HEK293 (cell line): ENCODE measurements around the gene SCN4A.

Experiments used
- EGR2 ChIP-seq: fragments of 450-650 bp; formaldehyde crosslinking; IDR thresholded peaks from 2 replicates; pipeline ENCODE4 v1.5.1; 2016; ENCODE audit warnings: low read depth, missing biosample characterization, missing genetic modification characterization
- GLIS2 ChIP-seq: fragments of 450-650 bp; formaldehyde crosslinking; IDR thresholded peaks from 2 replicates; pipeline ENCODE4 v1.5.1; 2016; ENCODE audit warnings: missing biosample characterization, missing genetic modification characterization
- KLF1 ChIP-seq: fragments of 450-650 bp; formaldehyde crosslinking; IDR thresholded peaks from 2 replicates; pipeline ENCODE4 v1.5.1; 2016; ENCODE audit warnings: missing biosample characterization, missing genetic modification characterization
- OSR2 ChIP-seq: fragments of 450-650 bp; formaldehyde crosslinking; IDR thresholded peaks from 2 replicates; pipeline ENCODE4 v1.5.1; 2016; ENCODE audit warnings: missing biosample characterization, missing genetic modification characterization
- REPIN1 ChIP-seq: fragments of 450-650 bp; formaldehyde crosslinking; IDR thresholded peaks from 2 replicates; pipeline ENCODE4 v1.5.1; 2017; ENCODE audit warnings: missing biosample characterization, missing genetic modification characterization, low read depth
- SCRT2 ChIP-seq: fragments of 450-650 bp; formaldehyde crosslinking; IDR thresholded peaks from 2 replicates; pipeline ENCODE4 v1.5.1; 2016; ENCODE audit warnings: missing biosample characterization, missing genetic modification characterization
- SETDB1 ChIP-seq: IDR thresholded peaks from one replicate; pipeline ENCODE4 v1.6.1; 2017; ENCODE audit warnings: mild to moderate bottlenecking, low read length, moderate library complexity, mixed read lengths; ENCODE audit not compliant: insufficient read length
- ZBTB8A ChIP-seq: fragments of 450-650 bp; formaldehyde crosslinking; IDR thresholded peaks from 2 replicates; pipeline ENCODE4 v1.5.1; 2016; ENCODE audit warnings: missing biosample characterization, missing genetic modification characterization
- ZEB2 ChIP-seq: fragments of 450-650 bp; formaldehyde crosslinking; IDR thresholded peaks from 2 replicates; pipeline ENCODE4 v1.5.1; 2016; ENCODE audit warnings: missing biosample characterization, missing genetic modification characterization
- ZFHX2 ChIP-seq: fragments of 450-650 bp; formaldehyde crosslinking; conservative IDR thresholded peaks from 2 replicates; pipeline ENCODE4 v1.5.1; 2016; ENCODE audit warnings: missing biosample characterization, missing genetic modification characterization
- ZFP3 ChIP-seq: fragments of 450-650 bp; formaldehyde crosslinking; IDR thresholded peaks from 2 replicates; pipeline ENCODE4 v1.5.1; 2016; ENCODE audit warnings: low read depth, missing biosample characterization, missing genetic modification characterization
- ZFP41 ChIP-seq: fragments of 450-650 bp; formaldehyde crosslinking; IDR thresholded peaks from 2 replicates; pipeline ENCODE4 v1.5.1; 2016; ENCODE audit warnings: missing biosample characterization, missing genetic modification characterization, borderline replicate concordance
- ZNF133 ChIP-seq: fragments of 450-650 bp; formaldehyde crosslinking; IDR thresholded peaks from 2 replicates; pipeline ENCODE4 v1.5.1; 2016; ENCODE audit warnings: missing biosample characterization, missing genetic modification characterization
- ZNF138 ChIP-seq: fragments of 450-650 bp; formaldehyde crosslinking; IDR thresholded peaks from 2 replicates; pipeline ENCODE4 v1.5.1; 2016; ENCODE audit warnings: missing biosample characterization, missing genetic modification characterization, borderline replicate concordance
- ZNF140 ChIP-seq: fragments of 450-650 bp; formaldehyde crosslinking; IDR thresholded peaks from 2 replicates; pipeline ENCODE4 v1.5.1; 2016; ENCODE audit warnings: missing biosample characterization, missing genetic modification characterization
- ZNF174 ChIP-seq: fragments of 450-650 bp; formaldehyde crosslinking; IDR thresholded peaks from 2 replicates; pipeline ENCODE4 v1.5.0; 2017; ENCODE audit warnings: missing biosample characterization, mild to moderate bottlenecking, missing genetic modification characterization
- ZNF2 ChIP-seq: fragments of 450-650 bp; formaldehyde crosslinking; IDR thresholded peaks from 2 replicates; pipeline ENCODE4 v1.5.1; 2016; ENCODE audit warnings: missing biosample characterization, missing genetic modification characterization
- ZNF404 ChIP-seq: fragments of 450-650 bp; formaldehyde crosslinking; IDR thresholded peaks from 2 replicates; pipeline ENCODE4 v1.5.1; 2017; ENCODE audit warnings: missing biosample characterization, missing genetic modification characterization
- ZNF544 ChIP-seq: fragments of 450-650 bp; formaldehyde crosslinking; IDR thresholded peaks from 2 replicates; pipeline ENCODE4 v1.5.0; 2017; ENCODE audit warnings: missing biosample characterization, missing genetic modification characterization
- ZNF549 ChIP-seq: fragments of 450-650 bp; IDR thresholded peaks from 2 replicates; pipeline ENCODE4 v1.5.1; 2018; ENCODE audit warnings: missing biosample characterization, missing genetic modification characterization, mild to moderate bottlenecking, inconsistent platforms, moderate library complexity
- ZNF561 ChIP-seq: fragments of 450-650 bp; IDR thresholded peaks from 2 replicates; pipeline ENCODE4 v1.5.1; 2018; ENCODE audit warnings: missing biosample characterization, missing genetic modification characterization, borderline replicate concordance
- ZNF610 ChIP-seq: fragments of 450-650 bp; formaldehyde crosslinking; IDR thresholded peaks from 2 replicates; pipeline ENCODE4 v1.5.1; 2016; ENCODE audit warnings: missing biosample characterization, missing genetic modification characterization, borderline replicate concordance
- ZNF624 ChIP-seq: fragments of 450-650 bp; formaldehyde crosslinking; IDR thresholded peaks from 2 replicates; pipeline ENCODE4 v1.5.1; 2017; ENCODE audit warnings: missing biosample characterization, missing genetic modification characterization
- ZNF658 ChIP-seq: fragments of 450-650 bp; formaldehyde crosslinking; IDR thresholded peaks from 2 replicates; pipeline ENCODE4; 2016; ENCODE audit warnings: missing biosample characterization, missing genetic modification characterization
- ZNF664 ChIP-seq: fragments of 450-650 bp; formaldehyde crosslinking; IDR thresholded peaks from 2 replicates; pipeline ENCODE4 v1.5.1; 2016; ENCODE audit warnings: missing biosample characterization, missing genetic modification characterization
- ZNF707 ChIP-seq: fragments of 450-650 bp; formaldehyde crosslinking; IDR thresholded peaks from 2 replicates; pipeline ENCODE4 v1.5.1; 2016; ENCODE audit warnings: missing biosample characterization, missing genetic modification characterization
- ZNF777 ChIP-seq: fragments of 450-650 bp; formaldehyde crosslinking; IDR thresholded peaks from 2 replicates; pipeline ENCODE4 v1.5.1; 2017; ENCODE audit warnings: missing biosample characterization, missing genetic modification characterization, borderline replicate concordance
- ZNF791 ChIP-seq: fragments of 450-650 bp; formaldehyde crosslinking; IDR thresholded peaks from 2 replicates; pipeline ENCODE4 v1.5.1; 2016; ENCODE audit warnings: missing biosample characterization, missing genetic modification characterization
- TF ChIP-seq, protein P1 (sequence below): fragments of 450-650 bp; formaldehyde crosslinking; IDR thresholded peaks from 2 replicates; pipeline ENCODE4 v1.5.1; 2016; ENCODE audit warnings: missing biosample characterization, missing genetic modification characterization
- TF ChIP-seq, protein P2 (sequence below): fragments of 450-650 bp; formaldehyde crosslinking; IDR thresholded peaks from 2 replicates; pipeline ENCODE4 v1.5.1; 2016; ENCODE audit warnings: missing biosample characterization, missing genetic modification characterization
- TF ChIP-seq, protein P3 (sequence below): fragments of 450-650 bp; formaldehyde crosslinking; IDR thresholded peaks from 2 replicates; pipeline ENCODE4 v1.5.1; 2016; ENCODE audit warnings: missing biosample characterization, missing genetic modification characterization, borderline replicate concordance
- TF ChIP-seq, protein P4 (sequence below): fragments of 450-650 bp; formaldehyde crosslinking; IDR thresholded peaks from 2 replicates; pipeline ENCODE4 v1.5.0; 2017; ENCODE audit warnings: missing biosample characterization, missing genetic modification characterization, borderline replicate concordance
- TF ChIP-seq, protein P5 (sequence below): fragments of 450-650 bp; formaldehyde crosslinking; IDR thresholded peaks from 2 replicates; pipeline ENCODE4 v1.5.1; 2016; ENCODE audit warnings: missing biosample characterization, missing genetic modification characterization

SCN4A gene

DNA sequence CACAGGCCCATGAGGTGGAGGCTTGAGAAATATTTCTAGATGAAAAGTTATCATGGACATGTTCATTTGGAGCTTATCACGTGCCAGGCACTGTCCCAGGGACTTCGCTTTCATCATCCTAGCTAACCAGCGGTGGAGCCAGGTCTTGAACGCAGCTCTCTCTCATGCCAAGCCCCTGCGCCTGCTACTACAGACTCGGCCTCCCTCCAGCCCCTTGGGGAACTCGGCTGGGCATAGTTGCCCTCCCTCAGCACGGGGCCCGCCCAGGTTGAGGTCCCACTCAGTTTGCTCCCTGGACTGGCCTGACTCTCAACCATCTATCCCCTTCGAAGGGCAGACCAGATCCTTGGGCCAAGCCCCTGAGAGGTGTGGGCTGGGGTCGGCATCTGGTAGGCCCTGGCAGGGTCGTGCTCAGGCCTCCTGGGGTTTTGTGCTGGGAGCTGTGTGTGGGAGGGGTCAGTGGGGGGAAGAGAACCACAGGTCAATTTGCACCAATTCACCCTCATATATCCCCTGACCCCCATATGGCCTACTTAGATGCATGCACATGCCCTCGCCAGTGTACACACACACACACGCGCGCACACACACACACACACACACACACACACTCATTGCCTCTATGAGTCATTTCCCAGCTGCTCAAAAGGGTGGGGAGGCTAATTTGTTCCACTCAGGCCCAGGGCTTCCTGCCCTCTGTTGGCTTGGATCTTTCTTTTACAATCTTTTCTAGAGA lies 12.1 kb upstream of the SCN4A start (continued):
- TF ChIP-seq ZNF140 (tag by site-specific recombination) (no peak), ZNF404 (no peak), ZNF658 (tag by site-specific recombination) (no peak), EGR2 (peak; percentile 19; the same call in 1 of the 2 replicates), SCRT2 (tag by site-specific recombination) (no peak), ZNF544 (tag by site-specific recombination) (no peak), ZFP3 (tag by site-specific recombination) (no peak), ZNF138 (tag by site-specific recombination) (no peak), ZNF624 (tag by site-specific recombination) (no peak), ZNF174 (tag by site-specific recombination) (no peak), ZEB2 (tag by site-specific recombination) (no peak), OSR2 (tag by site-specific recombination) (no peak), ZNF561 (no peak), ZNF549 (tag by site-specific recombination) (no peak), KLF1 (tag by site-specific recombination) (peak; percentile 69), ZNF2 (no peak), ZNF707 (no peak), ZNF133 (tag by site-specific recombination) (no peak), ZFHX2 (tag by site-specific recombination) (peak; percentile 58), REPIN1 (tag by site-specific recombination) (no peak), ZNF777 (tag by site-specific recombination) (no peak), ZNF664 (tag by site-specific recombination) (no peak), SETDB1 (no peak), ZBTB8A (tag by site-specific recombination) (no peak), ZNF610 (tag by site-specific recombination) (no peak), ZFP41 (tag by site-specific recombination) (no peak), GLIS2 (tag by site-specific recombination) (no peak; the same call in 1 of the 2 replicates), ZNF791 (no peak)
- TF ChIP-seq, protein P1, sequence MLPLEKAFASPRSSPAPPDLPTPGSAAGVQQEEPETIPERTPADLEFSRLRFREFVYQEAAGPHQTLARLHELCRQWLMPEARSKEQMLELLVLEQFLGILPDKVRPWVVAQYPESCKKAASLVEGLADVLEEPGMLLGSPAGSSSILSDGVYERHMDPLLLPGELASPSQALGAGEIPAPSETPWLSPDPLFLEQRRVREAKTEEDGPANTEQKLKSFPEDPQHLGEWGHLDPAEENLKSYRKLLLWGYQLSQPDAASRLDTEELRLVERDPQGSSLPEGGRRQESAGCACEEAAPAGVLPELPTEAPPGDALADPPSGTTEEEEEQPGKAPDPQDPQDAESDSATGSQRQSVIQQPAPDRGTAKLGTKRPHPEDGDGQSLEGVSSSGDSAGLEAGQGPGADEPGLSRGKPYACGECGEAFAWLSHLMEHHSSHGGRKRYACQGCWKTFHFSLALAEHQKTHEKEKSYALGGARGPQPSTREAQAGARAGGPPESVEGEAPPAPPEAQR (tag by site-specific recombination) = no peak
- TF ChIP-seq, protein P2, sequence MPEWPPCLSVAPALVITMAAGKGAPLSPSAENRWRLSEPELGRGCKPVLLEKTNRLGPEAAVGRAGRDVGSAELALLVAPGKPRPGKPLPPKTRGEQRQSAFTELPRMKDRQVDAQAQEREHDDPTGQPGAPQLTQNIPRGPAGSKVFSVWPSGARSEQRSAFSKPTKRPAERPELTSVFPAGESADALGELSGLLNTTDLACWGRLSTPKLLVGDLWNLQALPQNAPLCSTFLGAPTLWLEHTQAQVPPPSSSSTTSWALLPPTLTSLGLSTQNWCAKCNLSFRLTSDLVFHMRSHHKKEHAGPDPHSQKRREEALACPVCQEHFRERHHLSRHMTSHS (tag by site-specific recombination) = no peak
- TF ChIP-seq, protein P3, sequence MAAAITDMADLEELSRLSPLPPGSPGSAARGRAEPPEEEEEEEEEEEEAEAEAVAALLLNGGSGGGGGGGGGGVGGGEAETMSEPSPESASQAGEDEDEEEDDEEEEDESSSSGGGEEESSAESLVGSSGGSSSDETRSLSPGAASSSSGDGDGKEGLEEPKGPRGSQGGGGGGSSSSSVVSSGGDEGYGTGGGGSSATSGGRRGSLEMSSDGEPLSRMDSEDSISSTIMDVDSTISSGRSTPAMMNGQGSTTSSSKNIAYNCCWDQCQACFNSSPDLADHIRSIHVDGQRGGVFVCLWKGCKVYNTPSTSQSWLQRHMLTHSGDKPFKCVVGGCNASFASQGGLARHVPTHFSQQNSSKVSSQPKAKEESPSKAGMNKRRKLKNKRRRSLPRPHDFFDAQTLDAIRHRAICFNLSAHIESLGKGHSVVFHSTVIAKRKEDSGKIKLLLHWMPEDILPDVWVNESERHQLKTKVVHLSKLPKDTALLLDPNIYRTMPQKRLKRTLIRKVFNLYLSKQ (tag by site-specific recombination) = no peak
- TF ChIP-seq, protein P4, sequence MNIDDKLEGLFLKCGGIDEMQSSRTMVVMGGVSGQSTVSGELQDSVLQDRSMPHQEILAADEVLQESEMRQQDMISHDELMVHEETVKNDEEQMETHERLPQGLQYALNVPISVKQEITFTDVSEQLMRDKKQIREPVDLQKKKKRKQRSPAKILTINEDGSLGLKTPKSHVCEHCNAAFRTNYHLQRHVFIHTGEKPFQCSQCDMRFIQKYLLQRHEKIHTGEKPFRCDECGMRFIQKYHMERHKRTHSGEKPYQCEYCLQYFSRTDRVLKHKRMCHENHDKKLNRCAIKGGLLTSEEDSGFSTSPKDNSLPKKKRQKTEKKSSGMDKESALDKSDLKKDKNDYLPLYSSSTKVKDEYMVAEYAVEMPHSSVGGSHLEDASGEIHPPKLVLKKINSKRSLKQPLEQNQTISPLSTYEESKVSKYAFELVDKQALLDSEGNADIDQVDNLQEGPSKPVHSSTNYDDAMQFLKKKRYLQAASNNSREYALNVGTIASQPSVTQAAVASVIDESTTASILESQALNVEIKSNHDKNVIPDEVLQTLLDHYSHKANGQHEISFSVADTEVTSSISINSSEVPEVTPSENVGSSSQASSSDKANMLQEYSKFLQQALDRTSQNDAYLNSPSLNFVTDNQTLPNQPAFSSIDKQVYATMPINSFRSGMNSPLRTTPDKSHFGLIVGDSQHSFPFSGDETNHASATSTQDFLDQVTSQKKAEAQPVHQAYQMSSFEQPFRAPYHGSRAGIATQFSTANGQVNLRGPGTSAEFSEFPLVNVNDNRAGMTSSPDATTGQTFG (tag by site-specific recombination) = peak; percentile 84
- TF ChIP-seq, protein P5, sequence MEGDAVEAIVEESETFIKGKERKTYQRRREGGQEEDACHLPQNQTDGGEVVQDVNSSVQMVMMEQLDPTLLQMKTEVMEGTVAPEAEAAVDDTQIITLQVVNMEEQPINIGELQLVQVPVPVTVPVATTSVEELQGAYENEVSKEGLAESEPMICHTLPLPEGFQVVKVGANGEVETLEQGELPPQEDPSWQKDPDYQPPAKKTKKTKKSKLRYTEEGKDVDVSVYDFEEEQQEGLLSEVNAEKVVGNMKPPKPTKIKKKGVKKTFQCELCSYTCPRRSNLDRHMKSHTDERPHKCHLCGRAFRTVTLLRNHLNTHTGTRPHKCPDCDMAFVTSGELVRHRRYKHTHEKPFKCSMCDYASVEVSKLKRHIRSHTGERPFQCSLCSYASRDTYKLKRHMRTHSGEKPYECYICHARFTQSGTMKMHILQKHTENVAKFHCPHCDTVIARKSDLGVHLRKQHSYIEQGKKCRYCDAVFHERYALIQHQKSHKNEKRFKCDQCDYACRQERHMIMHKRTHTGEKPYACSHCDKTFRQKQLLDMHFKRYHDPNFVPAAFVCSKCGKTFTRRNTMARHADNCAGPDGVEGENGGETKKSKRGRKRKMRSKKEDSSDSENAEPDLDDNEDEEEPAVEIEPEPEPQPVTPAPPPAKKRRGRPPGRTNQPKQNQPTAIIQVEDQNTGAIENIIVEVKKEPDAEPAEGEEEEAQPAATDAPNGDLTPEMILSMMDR (tag by site-specific recombination) = no peak
